Measurements from ENCODE around the gene ZNF532. TPM values are rescaled to one million over a fixed set of nuclear protein-coding genes. Genes with fewer than 3 reads are reported as not detected.

The ZNF532 gene
- total and polyA plus RNA-seq, 9 of the 15 experiments (the other 6 are each of a cell fraction or from before 2014, with no cell fraction given) = 0.42 TPM; not detected in 8

- no peak for TF ChIP-seq ZNF217 (CRISPR knock-in tag; IDR thresholded peaks at IDR 0.05)
Observed at GRCh38 chr18:58901783-58902182, 37.1 kb downstream of the ZNF532 start (continued).

- H3K4me2 ChIP-seq (ENCODE audit: insufficient read depth, low read length) = no peak overlapping the region
- no peak for TF ChIP-seq ZC3H4 (CRISPR knock-in tag; IDR thresholded peaks at IDR 0.05; ENCODE audit: borderline replicate concordance)
- no peaks in the 10 kb centered on the region for H3K9me3 ChIP-seq (replicated peaks; ENCODE audit: control insufficient read depth, insufficient read depth, low read depth, low read length)
- no peaks in the 10 kb centered on the region for H3K4me1 ChIP-seq (replicated peaks in 1 of 2; ENCODE audit: control insufficient read depth in 2 of 2, insufficient read depth in 2 of 2, low read length in 2 of 2)
- intact Hi-C loops (cut with micrococcal nuclease) (no loop called here), in situ Hi-C loops (cut with MboI) (no loop called here)
- CTCF ChIA-PET (ENCODE audit: low intra/inter-chr PET ratio) = no interaction called here
- H3K9ac ChIP-seq (ENCODE audit: insufficient read depth in 1 of 2, low read depth in 2 of 2, low read length in 2 of 2) = no peak overlapping the region
- H3K36me3 ChIP-seq (ENCODE audit: control insufficient read depth, insufficient read depth, low read length) = no peaks in the 10 kb centered on the region
- no TSS peak for BruUV-seq (replicated peaks)
- no peaks in the 10 kb centered on the region for H4K20me1 ChIP-seq (replicated peaks; ENCODE audit: control insufficient read depth, insufficient read depth, low read length)
- no peak overlapping the region for H3K4me3 ChIP-seq
- H3K27ac ChIP-seq (ENCODE audit: extremely low read depth, low read depth, low read length) = no peak overlapping the region
- ATAC-seq (no peak), FAIRE-seq (no peak), DNase-seq (ENCODE audit: extremely low read depth in 1 of 4, low spot score in 3 of 4) (no peak)
- POLR2A ChIA-PET = no interaction called here
- 3% methylated on average over 5 of the region's 5 CpGs for WGBS (ENCODE audit: insufficient coverage, low coverage, missing lambda C conversion rate)
- peaks cover 0 to 6% of the 10 kb centered on the region in 2 experiments; a peak in 1 of 5 replicates for H3K27me3 ChIP-seq (ENCODE audit: control insufficient read depth in 2 of 2, insufficient read depth in 2 of 2, low read length in 2 of 2)
- no peaks in the 10 kb centered on the region for H3K79me2 ChIP-seq (ENCODE audit: control insufficient read depth, insufficient read depth, low read length)
- H3K9me1 ChIP-seq (ENCODE audit: control insufficient read depth, insufficient read depth, low read length) = no peaks in the 10 kb centered on the region
- H2AFZ ChIP-seq (ENCODE audit: low read depth, low read length) = no peak overlapping the region
Observed at GRCh38 chr18:58902961-58903360, 38.3 kb downstream of the ZNF532 start.

- H3K36me3 ChIP-seq (ENCODE audit: control insufficient read depth, insufficient read depth, low read length) = no peaks in the 10 kb centered on the region
- H2AFZ ChIP-seq (ENCODE audit: low read depth, low read length) = no peak overlapping the region
- no peak overlapping the region for H3K4me3 ChIP-seq
- no peaks in the 10 kb centered on the region for H3K79me2 ChIP-seq (ENCODE audit: control insufficient read depth, insufficient read depth, low read length)
- POLR2A ChIA-PET = no interaction called here
- FAIRE-seq = no peak
- in situ Hi-C loops (cut with MboI) = no loop called here
- no peak for ATAC-seq
- H3K27me3 ChIP-seq (ENCODE audit: control insufficient read depth in 2 of 2, insufficient read depth in 2 of 2, low read length in 2 of 2) = peaks cover 0 to 6% of the 10 kb centered on the region in 2 experiments; a peak in 1 of 5 replicates
- H3K4me2 ChIP-seq (ENCODE audit: insufficient read depth, low read length) = no peak overlapping the region
- H3K9me1 ChIP-seq (ENCODE audit: control insufficient read depth, insufficient read depth, low read length) = no peaks in the 10 kb centered on the region
- H3K4me1 ChIP-seq (replicated peaks in 1 of 2; ENCODE audit: control insufficient read depth in 2 of 2, insufficient read depth in 2 of 2, low read length in 2 of 2) = no peaks in the 10 kb centered on the region
- no peak for DNase-seq (ENCODE audit: extremely low read depth in 1 of 4, low spot score in 3 of 4)
- no peaks in the 10 kb centered on the region for H4K20me1 ChIP-seq (replicated peaks; ENCODE audit: control insufficient read depth, insufficient read depth, low read length)
- CTCF ChIA-PET (ENCODE audit: low intra/inter-chr PET ratio) = no interaction called here
- under 1% methylated on average over 7 of the region's 7 CpGs for WGBS (ENCODE audit: insufficient coverage, low coverage, missing lambda C conversion rate)
- no peak overlapping the region for H3K27ac ChIP-seq (ENCODE audit: extremely low read depth, low read depth, low read length)
- H3K9ac ChIP-seq (ENCODE audit: insufficient read depth in 1 of 2, low read depth in 2 of 2, low read length in 2 of 2) = no peak overlapping the region
- H3K9me3 ChIP-seq (replicated peaks; ENCODE audit: control insufficient read depth, insufficient read depth, low read depth, low read length) = no peaks in the 10 kb centered on the region
- BruUV-seq (replicated peaks) = no TSS peak
- intact Hi-C loops (cut with micrococcal nuclease) = no loop called here
- TF ChIP-seq MAZ (CRISPR knock-in tag; conservative IDR thresholded peaks at IDR 0.05 in 1 of 2, IDR thresholded peaks at IDR 0.05 in 1 of 2) (no peak), FOXO4 (CRISPR knock-in tag; IDR thresholded peaks at IDR 0.05) (no peak), TSHZ1 (CRISPR knock-in tag; IDR thresholded peaks at IDR 0.05) (no peak), POLR3A (IDR thresholded peaks at IDR 0.05; ENCODE audit: borderline replicate concordance, extremely low read depth, insufficient read depth, insufficient read length) (no peak), CCNT2 (IDR thresholded peaks at IDR 0.05; ENCODE audit: borderline replicate concordance, extremely low read depth, insufficient read length, low read depth, low read length) (no peak), DLX4 (CRISPR knock-in tag; IDR thresholded peaks at IDR 0.05) (no peak)
Observed at GRCh38 chr18:58903533-58903932, 38.9 kb downstream of the ZNF532 start.
